GM23248 (cell line): ENCODE data around the gene RIMBP3C.
"Not testable (repeated sequence)": the region's sequence is repeated elsewhere in the genome, so short reads cannot be mapped to it uniquely, and the experiment has no call there.

ENCODE experiments used
- EZH2 ChIP-seq: fragments of 200-600 bp; sonication (generic); IDR thresholded peaks from 2 replicates; pipeline ENCODE4 v1.6.1; 2018; ENCODE audit warnings: antibody characterized with exemption, mild to moderate bottlenecking; ENCODE audit not compliant: insufficient read depth, poor library complexity, severe bottlenecking
- EZH2phosphoT487 ChIP-seq: fragments of 200-600 bp; sonication (generic); IDR thresholded peaks from 2 replicates; pipeline ENCODE4 v1.6.1; 2018; ENCODE audit warnings: antibody characterized with exemption, moderate library complexity, mild to moderate bottlenecking, low read depth; ENCODE audit not compliant: insufficient read depth

DNA sequence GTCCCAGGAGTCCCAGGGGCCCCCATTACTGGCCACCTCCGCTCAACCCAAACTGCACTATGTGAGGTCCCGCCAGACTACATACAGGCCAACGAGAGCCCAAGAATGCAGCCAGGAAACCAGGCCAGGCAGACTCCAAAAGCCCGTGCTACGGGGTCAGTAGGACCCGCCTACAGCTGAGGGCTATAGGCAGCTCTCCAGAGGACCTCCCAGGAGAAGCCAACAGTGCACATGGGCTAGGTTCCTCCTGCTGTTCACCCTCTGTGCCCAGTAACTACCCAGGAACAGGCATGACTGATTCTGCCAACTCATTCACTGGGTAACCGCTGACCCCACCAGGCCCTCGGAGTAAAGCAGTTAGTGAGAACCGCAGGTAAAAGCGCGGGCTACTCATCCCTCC, 39.2 kb downstream of the RIMBP3C start:
- not testable (repeated sequence) for TF ChIP-seq EZH2, EZH2phosphoT487
